IPS-15b (cell line): ENCODE measurements around the gene CABLES1.
"Not testable (repeated sequence)": the region's sequence is repeated elsewhere in the genome, so short reads cannot be mapped to it uniquely, and the experiment has no call there.

Experiments used
- H3K27me3 ChIP-seq: one replicate; pipeline ENCODE4 v1.6.1; 2013; ENCODE audit warnings: low read length; ENCODE audit not compliant: control insufficient read depth, insufficient read depth
- H3K36me3 ChIP-seq: one replicate; pipeline ENCODE4 v1.6.1; 2013; ENCODE audit warnings: low read length; ENCODE audit not compliant: control insufficient read depth, insufficient read depth
- H3K4me1 ChIP-seq: one replicate; pipeline ENCODE4 v1.6.1; 2013; ENCODE audit warnings: mild to moderate bottlenecking, low read length; ENCODE audit not compliant: control insufficient read depth, insufficient read depth
- H3K4me3 ChIP-seq: one replicate; pipeline ENCODE4 v1.5.1; 2013; ENCODE audit warnings: low read depth, low read length
- H3K9ac ChIP-seq: one replicate; pipeline ENCODE4 v1.6.1; 2013; ENCODE audit warnings: low read depth, mild to moderate bottlenecking, low read length
- H3K9me3 ChIP-seq: one replicate; pipeline ENCODE4 v1.6.1; 2013; ENCODE audit warnings: mild to moderate bottlenecking, low read length; ENCODE audit not compliant: control insufficient read depth, insufficient read depth

CABLES1 gene

GRCh38 chr18:23235336-23235735, 100.1 kb downstream of the CABLES1 start:
- H3K27me3 ChIP-seq = no peaks in the 10 kb centered on the region
- peaks cover 6% of the 10 kb centered on the region for H3K36me3 ChIP-seq
- H3K9me3 ChIP-seq = no peaks in the 10 kb centered on the region
- H3K4me3 ChIP-seq = no peak overlapping the region
- H3K4me1 ChIP-seq = peaks cover 7% of the 10 kb centered on the region
- no peak overlapping the region for H3K9ac ChIP-seq

GRCh38 chr18:23235860-23236259, 100.6 kb downstream of the CABLES1 start:
- Histone ChIP-seq H3K9me3 (no peaks in the 10 kb centered on the region), H3K27me3 (no peaks in the 10 kb centered on the region), H3K4me3 (no peak overlapping the region), H3K9ac (no peak overlapping the region), H3K36me3 (peaks cover 9% of the 10 kb centered on the region), H3K4me1 (peaks cover 7% of the 10 kb centered on the region)

GRCh38 chr18:23236876-23237468, 101.7 kb downstream of the CABLES1 start:
- Histone ChIP-seq H3K9me3 (no peaks in the 10 kb centered on the region), H3K4me1 (peaks cover 5% of the 10 kb centered on the region), H3K36me3 (peaks cover 9% of the 10 kb centered on the region), H3K27me3 (no peaks in the 10 kb centered on the region), H3K4me3 (no peak overlapping the region), H3K9ac (no peak overlapping the region)

- Histone ChIP-seq H3K4me1 (peaks cover 3% of the 10 kb centered on the region), H3K27me3 (no peaks in the 10 kb centered on the region), H3K36me3 (peaks cover 9% of the 10 kb centered on the region), H3K9me3 (no peaks in the 10 kb centered on the region), H3K9ac (no peak overlapping the region), H3K4me3 (no peak overlapping the region)
Measured at GRCh38 chr18:23237524-23238151, 102.4 kb downstream of the CABLES1 start.

GRCh38 chr18:23238152-23238531, 102.9 kb downstream of the CABLES1 start:
- H3K4me1 ChIP-seq = peaks cover 3% of the 10 kb centered on the region
- no peak overlapping the region for H3K4me3 ChIP-seq
- no peaks in the 10 kb centered on the region for H3K27me3 ChIP-seq
- H3K36me3 ChIP-seq = peaks cover 9% of the 10 kb centered on the region
- no peak overlapping the region for H3K9ac ChIP-seq
- H3K9me3 ChIP-seq = no peaks in the 10 kb centered on the region

- Histone ChIP-seq H3K4me3 (no peak overlapping the region), H3K9ac (no peak overlapping the region), H3K9me3 (no peaks in the 10 kb centered on the region), H3K36me3 (peaks cover 9% of the 10 kb centered on the region), H3K4me1 (peaks cover 3% of the 10 kb centered on the region), H3K27me3 (no peaks in the 10 kb centered on the region)
Measured at GRCh38 chr18:23238651-23239349, 103.5 kb downstream of the CABLES1 start.

GRCh38 chr18:23239350-23239692, 104.0 kb downstream of the CABLES1 start:
- Histone ChIP-seq H3K9me3 (no peaks in the 10 kb centered on the region), H3K27me3 (no peaks in the 10 kb centered on the region), H3K36me3 (peaks cover 11% of the 10 kb centered on the region), H3K4me1 (peaks cover 5% of the 10 kb centered on the region), H3K4me3 (no peak overlapping the region), H3K9ac (no peak overlapping the region)

- no peak overlapping the region for H3K9ac ChIP-seq
- H3K36me3 ChIP-seq = peaks cover 14% of the 10 kb centered on the region
- H3K4me3 ChIP-seq = no peak overlapping the region
- no peaks in the 10 kb centered on the region for H3K9me3 ChIP-seq
- no peaks in the 10 kb centered on the region for H3K27me3 ChIP-seq
- peaks cover 5% of the 10 kb centered on the region for H3K4me1 ChIP-seq
Measured at GRCh38 chr18:23239885-23240608, 104.8 kb downstream of the CABLES1 start.

- Histone ChIP-seq H3K4me1 (peaks cover 5% of the 10 kb centered on the region), H3K4me3 (no peak overlapping the region), H3K27me3 (no peaks in the 10 kb centered on the region), H3K36me3 (peaks cover 14% of the 10 kb centered on the region), H3K9ac (no peak overlapping the region), H3K9me3 (no peaks in the 10 kb centered on the region)
Measured at GRCh38 chr18:23240609-23240930, 105.3 kb downstream of the CABLES1 start.

GRCh38 chr18:23241833-23242496, 106.7 kb downstream of the CABLES1 start:
- H3K9ac ChIP-seq, H3K9me3 ChIP-seq, H3K4me3 ChIP-seq, H3K27me3 ChIP-seq, H3K4me1 ChIP-seq: not testable (repeated sequence)
- peaks cover 14% of the 10 kb centered on the region for H3K36me3 ChIP-seq

GRCh38 chr18:23243178-23243577, 107.9 kb downstream of the CABLES1 start:
- peaks cover 2% of the 10 kb centered on the region for H3K4me1 ChIP-seq
- no peak overlapping the region for H3K4me3 ChIP-seq
- no peak overlapping the region for H3K9ac ChIP-seq
- peaks cover 12% of the 10 kb centered on the region for H3K36me3 ChIP-seq
- H3K27me3 ChIP-seq = no peaks in the 10 kb centered on the region
- H3K9me3 ChIP-seq = no peaks in the 10 kb centered on the region
